SU-DHL-6 (cell line): Measurements from ENCODE around the gene PRIMPOL.
"Not testable (repeated sequence)": the region's sequence is repeated elsewhere in the genome, so short reads cannot be mapped to it uniquely, and the experiment has no call there.

Experiments
- H2AFZ ChIP-seq: fragments of 200-600 bp; sonication (generic); 2 replicates; pipeline ENCODE4 v1.6.1; 2014; ENCODE audit warnings: low read depth, mild to moderate bottlenecking, moderate library complexity, mixed read lengths, antibody characterized with exemption, low read length; ENCODE audit not compliant: severe bottlenecking
- H3F3A ChIP-seq: fragments of 200-600 bp; shearing (Covaris generic); 2 replicates; pipeline ENCODE4 v1.6.0; 2016; ENCODE audit warnings: antibody characterized with exemption, mild to moderate bottlenecking; ENCODE audit not compliant: insufficient read depth
- H3K27ac ChIP-seq: fragments of 200-600 bp; sonication (generic); 2 replicates; pipeline ENCODE4 v1.5.1; 2016; ENCODE audit warnings: low read depth, mild to moderate bottlenecking, low read length, moderate library complexity, mixed read lengths
- H3K27me3 ChIP-seq: fragments of 200-600 bp; sonication (generic), shearing (Covaris generic); 2 replicates; pipeline ENCODE4 v1.6.0; 2014; ENCODE audit warnings: mild to moderate bottlenecking, low read length
- H3K36me3 ChIP-seq: fragments of 200-600 bp; sonication (generic); 2 replicates; pipeline ENCODE4 v1.6.1; 2014; ENCODE audit warnings: mild to moderate bottlenecking, low read length, mixed read lengths
- H3K4me2 ChIP-seq: fragments of 300-600, 200-600 bp; shearing (Covaris generic), sonication (generic); 2 replicates; pipeline ENCODE4 v1.6.0; 2014; ENCODE audit warnings: low read length, low read depth, mild to moderate bottlenecking; ENCODE audit not compliant: poor library complexity, severe bottlenecking
- H3K4me3 ChIP-seq: fragments of 200-600 bp; sonication (generic); 2 replicates; pipeline ENCODE4 v1.5.1; 2014; ENCODE audit warnings: antibody characterized with exemption, low read length, mild to moderate bottlenecking, mixed read lengths; ENCODE audit not compliant: insufficient read depth, poor library complexity, severe bottlenecking
- H3K79me2 ChIP-seq: fragments of 200-600 bp; sonication (generic); 2 replicates; pipeline ENCODE4 v1.6.1; 2014; ENCODE audit warnings: mild to moderate bottlenecking, low read length, moderate library complexity; ENCODE audit not compliant: insufficient read depth
- H3K9ac ChIP-seq: fragments of 200-600 bp; sonication (generic); 2 replicates; pipeline ENCODE4 v1.7.0; 2014; ENCODE audit warnings: mild to moderate bottlenecking, low read length
- H3K9me2 ChIP-seq: fragments of 200-600 bp; sonication (generic); replicated peaks from 2 replicates; pipeline ENCODE4 v1.6.1; 2014; ENCODE audit warnings: low read length; ENCODE audit not compliant: insufficient read depth
- H3K9me3 ChIP-seq: fragments of 200-600 bp; sonication (generic); 2 replicates; pipeline ENCODE4 v1.6.1; 2014; ENCODE audit warnings: low read length, mixed read lengths; ENCODE audit not compliant: insufficient read depth
- H4K20me1 ChIP-seq: fragments of 200-600 bp; sonication (generic); 2 replicates; pipeline ENCODE4 v1.6.1; 2014; ENCODE audit warnings: low read depth, mild to moderate bottlenecking, antibody characterized with exemption, low read length, moderate library complexity, mixed read lengths
- EZH2phosphoT487 ChIP-seq: fragments of 200-600 bp; sonication (generic), shearing (Covaris generic); conservative IDR thresholded peaks from 2 replicates; pipeline ENCODE4 v1.6.1; 2018; ENCODE audit warnings: mild to moderate bottlenecking, antibody characterized with exemption, low read length, moderate library complexity, mixed read lengths
- TF ChIP-seq, protein P1 (sequence below): fragments of 200-600 bp; sonication (generic); IDR thresholded peaks from one replicate; pipeline ENCODE4 v1.5.1; 2017; ENCODE audit warnings: antibody characterized with exemption, mild to moderate bottlenecking, low read length, moderate library complexity; ENCODE audit not compliant: insufficient read depth, poor library complexity, severe bottlenecking

Gene PRIMPOL

GRCh38 chr4:184649971-184650855 lies 675 bp downstream of the PRIMPOL start:
- peak overlapping the region; percentile 99 for H2AFZ ChIP-seq
- H3K79me2 ChIP-seq = peaks cover 39% of the 10 kb centered on the region
- peak overlapping the region; percentile 95 for H3K4me3 ChIP-seq
- H3K9me2 ChIP-seq = no peaks in the 10 kb centered on the region
- peak overlapping the region; percentile 85 for H3K4me2 ChIP-seq
- H3F3A ChIP-seq = peaks cover 9% of the 10 kb centered on the region
- no peak for TF ChIP-seq EZH2phosphoT487
- TF ChIP-seq, protein P1, sequence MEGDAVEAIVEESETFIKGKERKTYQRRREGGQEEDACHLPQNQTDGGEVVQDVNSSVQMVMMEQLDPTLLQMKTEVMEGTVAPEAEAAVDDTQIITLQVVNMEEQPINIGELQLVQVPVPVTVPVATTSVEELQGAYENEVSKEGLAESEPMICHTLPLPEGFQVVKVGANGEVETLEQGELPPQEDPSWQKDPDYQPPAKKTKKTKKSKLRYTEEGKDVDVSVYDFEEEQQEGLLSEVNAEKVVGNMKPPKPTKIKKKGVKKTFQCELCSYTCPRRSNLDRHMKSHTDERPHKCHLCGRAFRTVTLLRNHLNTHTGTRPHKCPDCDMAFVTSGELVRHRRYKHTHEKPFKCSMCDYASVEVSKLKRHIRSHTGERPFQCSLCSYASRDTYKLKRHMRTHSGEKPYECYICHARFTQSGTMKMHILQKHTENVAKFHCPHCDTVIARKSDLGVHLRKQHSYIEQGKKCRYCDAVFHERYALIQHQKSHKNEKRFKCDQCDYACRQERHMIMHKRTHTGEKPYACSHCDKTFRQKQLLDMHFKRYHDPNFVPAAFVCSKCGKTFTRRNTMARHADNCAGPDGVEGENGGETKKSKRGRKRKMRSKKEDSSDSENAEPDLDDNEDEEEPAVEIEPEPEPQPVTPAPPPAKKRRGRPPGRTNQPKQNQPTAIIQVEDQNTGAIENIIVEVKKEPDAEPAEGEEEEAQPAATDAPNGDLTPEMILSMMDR = no peak
- peak overlapping the region; percentile 56 for H3K27ac ChIP-seq
- 0 out of 2 replicates have a peak, but pooled peaks cover 11% of the 10 kb centered on the region for H3K36me3 ChIP-seq
- H3K9me3 ChIP-seq = no peaks in the 10 kb centered on the region
- peak overlapping the region; percentile 94 for H3K9ac ChIP-seq
- H3K27me3 ChIP-seq = no peaks in the 10 kb centered on the region
- no peaks in the 10 kb centered on the region for H4K20me1 ChIP-seq

- H4K20me1 ChIP-seq = no peaks in the 10 kb centered on the region
- peaks cover 10% of the 10 kb centered on the region for H3F3A ChIP-seq
- H3K27ac ChIP-seq = no peak overlapping the region
- H3K27me3 ChIP-seq = no peaks in the 10 kb centered on the region
- no peak overlapping the region for H3K4me2 ChIP-seq
- H3K36me3 ChIP-seq = 0 out of 2 replicates have a peak, but pooled peaks cover 3% of the 10 kb centered on the region
- H3K4me3 ChIP-seq = no peak overlapping the region
- H3K9me3 ChIP-seq = no peaks in the 10 kb centered on the region
- peaks cover 22% of the 10 kb centered on the region for H3K79me2 ChIP-seq
- TF ChIP-seq EZH2phosphoT487 = no peak
- TF ChIP-seq, protein P1 = no peak
- H3K9ac ChIP-seq = no peak overlapping the region
- no peaks in the 10 kb centered on the region for H3K9me2 ChIP-seq
- H2AFZ ChIP-seq = no peak overlapping the region
Measured at GRCh38 chr4:184651899-184652298, 2.4 kb downstream of the PRIMPOL start.

DNA sequence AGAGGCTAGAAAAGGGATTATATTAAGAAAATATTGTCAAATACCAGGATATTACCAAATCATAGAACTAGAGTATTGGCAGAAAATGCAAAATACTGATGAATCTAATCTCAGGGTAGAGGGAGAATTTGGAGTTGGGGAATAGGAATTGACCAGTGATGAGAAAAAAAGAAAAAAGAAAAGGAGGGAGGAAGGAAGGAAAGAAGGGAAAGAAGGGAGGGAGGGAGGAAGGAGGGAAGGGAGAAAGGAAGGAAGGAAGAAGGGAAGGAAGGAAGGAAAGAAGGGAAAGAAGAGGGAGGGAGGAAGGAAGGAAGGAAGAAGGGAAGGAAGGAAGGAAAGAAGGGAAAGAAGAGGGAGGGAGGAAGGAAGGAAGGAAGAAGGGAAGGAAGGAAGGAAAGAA lies 3.1 kb downstream of the PRIMPOL start:
- not testable (repeated sequence) for H3K9ac ChIP-seq, H3K36me3 ChIP-seq, H3K27ac ChIP-seq, H3K4me3 ChIP-seq, H3K27me3 ChIP-seq, H3K4me2 ChIP-seq, H3K9me2 ChIP-seq, H2AFZ ChIP-seq, H3K9me3 ChIP-seq, H4K20me1 ChIP-seq
- H3K79me2 ChIP-seq = peaks cover 15% of the 10 kb centered on the region
- peaks cover 13% of the 10 kb centered on the region for H3F3A ChIP-seq

- no peak overlapping the region for H3K4me3 ChIP-seq
- H3K36me3 ChIP-seq = no peaks in the 10 kb centered on the region
- peaks cover 11% of the 10 kb centered on the region for H3F3A ChIP-seq
- TF ChIP-seq, protein P1 = no peak
- TF ChIP-seq EZH2phosphoT487 = no peak
- no peaks in the 10 kb centered on the region for H3K9me3 ChIP-seq
- no peaks in the 10 kb centered on the region for H3K27me3 ChIP-seq
- H3K27ac ChIP-seq = no peak overlapping the region
- H4K20me1 ChIP-seq = no peaks in the 10 kb centered on the region
- no peak overlapping the region for H2AFZ ChIP-seq
- H3K4me2 ChIP-seq = no peak overlapping the region
- H3K9ac ChIP-seq = no peak overlapping the region
- peaks cover 5% of the 10 kb centered on the region for H3K79me2 ChIP-seq
- H3K9me2 ChIP-seq = no peaks in the 10 kb centered on the region
Measured at GRCh38 chr4:184653650-184654049, 4.1 kb downstream of the PRIMPOL start.
